GM18520 (cell line): ENCODE data around the gene ZNF175.

Source experiments
- ATAC-seq: cut with Tn5 transposase; IDR thresholded peaks from one replicate; pipeline ENCODE4 v1.9.1; 2021; ENCODE audit not compliant: unreplicated experiment

The ZNF175 gene

DNA sequence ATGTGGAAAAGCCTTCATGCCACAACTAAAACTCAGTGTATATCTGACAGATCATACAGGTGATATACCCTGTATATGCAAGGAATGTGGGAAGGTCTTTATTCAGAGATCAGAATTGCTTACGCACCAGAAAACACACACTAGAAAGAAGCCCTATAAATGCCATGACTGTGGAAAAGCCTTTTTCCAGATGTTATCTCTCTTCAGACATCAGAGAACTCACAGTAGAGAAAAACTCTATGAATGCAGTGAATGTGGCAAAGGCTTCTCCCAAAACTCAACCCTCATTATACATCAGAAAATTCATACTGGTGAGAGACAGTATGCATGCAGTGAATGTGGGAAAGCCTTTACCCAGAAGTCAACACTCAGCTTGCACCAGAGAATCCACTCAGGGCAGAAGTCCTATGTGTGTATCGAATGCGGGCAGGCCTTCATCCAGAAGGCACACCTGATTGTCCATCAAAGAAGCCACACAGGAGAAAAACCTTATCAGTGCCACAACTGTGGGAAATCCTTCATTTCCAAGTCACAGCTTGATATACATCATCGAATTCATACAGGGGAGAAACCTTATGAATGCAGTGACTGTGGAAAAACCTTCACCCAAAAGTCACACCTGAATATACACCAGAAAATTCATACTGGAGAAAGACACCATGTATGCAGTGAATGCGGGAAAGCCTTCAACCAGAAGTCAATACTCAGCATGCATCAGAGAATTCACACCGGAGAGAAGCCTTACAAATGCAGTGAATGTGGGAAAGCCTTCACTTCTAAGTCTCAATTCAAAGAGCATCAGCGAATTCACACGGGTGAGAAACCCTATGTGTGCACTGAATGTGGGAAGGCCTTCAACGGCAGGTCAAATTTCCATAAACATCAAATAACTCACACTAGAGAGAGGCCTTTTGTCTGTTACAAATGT lies 16.4 kb downstream of the ZNF175 start:
- ATAC-seq, result no peak

DNA sequence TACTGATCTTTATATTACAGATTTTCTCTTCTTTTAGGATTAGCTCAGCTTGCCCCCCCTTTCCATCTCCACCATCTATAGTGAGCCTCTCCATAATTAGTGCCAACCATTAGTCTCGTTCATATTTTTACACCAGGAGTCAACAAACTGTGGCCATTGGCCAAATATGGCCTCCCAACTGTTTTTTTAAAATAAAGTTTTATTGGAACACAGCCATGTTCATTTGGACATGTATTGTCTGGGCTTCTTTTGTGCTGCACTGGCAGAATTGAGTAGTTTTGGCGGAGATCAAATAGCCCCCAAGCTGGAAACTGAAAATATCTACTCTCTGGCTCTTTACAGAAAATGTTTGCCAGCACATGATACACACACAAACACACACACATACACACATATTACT lies 18.4 kb downstream of the ZNF175 start:
- ATAC-seq, result no peak

DNA sequence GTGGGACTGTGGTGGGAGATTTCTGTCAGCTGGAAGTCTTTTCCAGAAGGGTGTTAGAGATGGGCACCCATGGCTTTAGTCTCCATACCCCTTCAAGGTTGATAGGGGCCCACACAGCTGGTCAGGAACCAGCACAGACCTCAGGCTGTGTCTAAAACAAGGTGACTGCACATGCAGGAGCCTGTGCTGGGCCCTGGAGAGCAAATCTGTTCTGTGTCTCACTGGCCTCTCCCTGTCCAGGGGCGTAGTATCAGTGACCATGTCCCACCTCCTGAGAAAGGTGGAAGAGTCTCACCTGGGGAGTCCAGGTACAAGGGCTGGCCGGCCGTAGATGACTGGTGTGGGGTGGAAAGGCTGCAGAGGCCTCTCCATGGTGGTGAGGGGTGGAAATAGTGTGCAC lies 19.4 kb downstream of the ZNF175 start:
- ATAC-seq, result no peak

- no peak for ATAC-seq
Measured at GRCh38 chr19:51592521-51592920, 21.4 kb downstream of the ZNF175 start.

DNA sequence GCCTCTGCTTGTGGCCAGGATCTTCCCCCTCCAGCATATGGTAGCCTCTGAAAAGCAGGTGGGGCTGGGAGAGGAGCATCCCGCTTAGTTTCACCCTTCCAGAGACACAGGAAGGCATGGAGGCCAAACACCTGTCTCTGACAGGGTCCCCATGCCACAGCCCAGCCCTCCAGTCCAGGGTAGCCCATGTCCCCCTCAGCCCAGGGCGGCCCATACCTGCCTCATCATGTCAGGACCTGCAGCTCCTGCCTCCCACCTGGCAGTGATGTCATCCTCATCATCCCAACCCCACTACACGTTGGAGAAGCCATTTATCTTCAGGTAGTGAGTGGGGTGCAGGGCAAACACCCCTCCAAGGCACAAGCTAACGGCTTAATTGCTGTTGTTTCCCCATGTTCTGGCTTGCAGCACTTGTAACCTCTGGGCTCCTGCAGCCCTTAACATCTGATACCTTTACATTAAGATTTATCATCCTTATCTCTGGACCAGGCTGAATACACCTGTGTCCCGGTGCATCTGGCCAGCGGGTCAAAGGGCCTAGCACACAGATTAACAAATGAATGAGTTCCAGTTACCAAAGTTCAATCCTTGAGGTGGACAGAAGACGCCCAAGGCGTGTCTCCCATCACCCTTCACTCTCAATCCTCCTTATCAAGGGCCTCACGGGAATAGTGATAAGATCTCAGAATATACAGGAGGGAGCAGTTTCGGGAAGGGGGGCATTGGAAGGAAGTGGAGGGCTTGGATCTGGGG lies 22.2 kb downstream of the ZNF175 start:
- no peak for ATAC-seq

DNA sequence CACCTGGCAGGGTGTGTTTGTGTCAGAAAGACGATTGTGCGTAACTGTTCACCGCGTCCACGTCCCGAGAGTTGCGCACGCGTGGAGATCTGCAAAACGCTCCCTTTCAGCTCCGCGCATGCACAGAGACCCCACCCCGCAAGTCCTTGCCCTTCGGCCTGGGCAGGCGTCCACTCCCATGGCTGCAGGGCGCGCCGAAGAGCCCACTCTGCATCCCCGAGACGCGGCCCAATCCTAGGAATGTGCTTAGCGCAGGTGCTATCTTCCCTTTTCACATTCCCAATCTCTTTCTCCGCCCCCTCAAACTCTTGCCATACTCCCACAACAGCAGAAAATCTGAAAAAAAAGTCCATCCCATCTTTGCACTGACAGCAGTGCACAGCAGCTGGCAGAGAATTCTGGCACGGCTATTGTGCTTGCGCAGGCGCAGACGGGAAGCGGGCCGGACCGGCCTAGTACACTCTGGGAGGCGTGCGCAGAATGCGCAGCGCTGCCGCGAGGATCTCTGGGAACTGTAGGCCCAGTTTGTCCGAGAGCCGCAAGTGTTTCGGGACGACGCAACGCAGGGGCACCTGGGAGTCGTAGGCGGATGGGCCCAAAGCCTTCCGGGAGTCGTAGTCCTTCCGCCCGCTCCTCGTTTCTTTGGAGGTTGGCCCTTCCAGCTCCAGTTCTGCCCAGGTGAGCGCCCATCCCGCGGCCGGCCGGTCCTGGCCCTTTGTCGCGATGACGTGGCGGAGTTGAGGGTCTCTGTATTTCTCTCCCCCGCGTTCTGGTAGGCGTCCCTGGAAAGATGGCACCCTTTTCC lies 23.1 kb downstream of the ZNF175 start:
- peak; percentile 98 for ATAC-seq

- ATAC-seq, result no peak
Measured at GRCh38 chr19:51594774-51595109, 23.7 kb downstream of the ZNF175 start.

DNA sequence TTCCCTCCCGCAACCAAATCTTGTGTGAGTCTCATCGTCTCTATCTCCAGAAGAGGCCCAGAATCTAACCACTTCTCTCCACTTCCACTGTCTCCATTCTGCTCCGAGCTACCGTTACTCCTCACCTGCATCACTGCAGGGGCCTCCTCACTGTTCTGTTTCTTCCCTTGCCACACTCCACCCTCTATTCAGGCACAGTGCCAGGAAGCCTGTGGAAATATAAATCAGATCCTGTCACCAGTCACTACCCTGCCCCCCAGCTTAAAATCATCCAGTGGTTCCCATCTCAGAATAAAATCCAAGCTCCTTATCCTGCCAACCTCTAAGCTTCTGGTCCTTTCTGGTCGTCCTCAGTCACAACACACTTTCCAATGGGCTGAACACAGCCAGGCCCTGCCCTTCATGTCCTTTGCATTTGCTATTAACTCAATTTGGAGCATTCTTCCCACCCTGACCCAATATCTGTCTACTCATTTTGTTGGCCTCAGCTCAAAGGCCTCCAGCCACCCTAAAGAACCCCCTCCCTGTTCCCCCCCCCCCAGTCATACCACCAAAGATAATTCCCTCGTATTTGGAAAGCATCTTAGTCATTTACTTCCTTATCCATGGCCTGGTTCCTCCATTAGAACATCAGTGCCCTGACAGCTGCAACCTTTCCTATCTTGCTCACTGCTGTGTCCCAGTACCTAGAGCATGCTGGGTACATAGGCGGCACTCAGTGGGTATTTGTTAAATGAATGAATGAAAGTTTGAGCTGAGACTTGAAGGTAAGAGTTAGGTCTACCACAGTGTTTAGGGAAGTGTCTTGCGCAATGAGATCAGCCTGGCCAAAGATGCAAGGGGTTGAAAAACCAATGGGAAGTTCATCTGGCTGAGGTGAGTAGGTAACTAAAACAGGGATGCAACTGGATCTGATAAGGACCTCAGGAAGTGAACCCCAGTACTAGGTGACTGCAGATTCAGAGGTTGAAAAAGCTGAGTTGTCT lies 24.4 kb downstream of the ZNF175 start:
- ATAC-seq, result no peak

DNA sequence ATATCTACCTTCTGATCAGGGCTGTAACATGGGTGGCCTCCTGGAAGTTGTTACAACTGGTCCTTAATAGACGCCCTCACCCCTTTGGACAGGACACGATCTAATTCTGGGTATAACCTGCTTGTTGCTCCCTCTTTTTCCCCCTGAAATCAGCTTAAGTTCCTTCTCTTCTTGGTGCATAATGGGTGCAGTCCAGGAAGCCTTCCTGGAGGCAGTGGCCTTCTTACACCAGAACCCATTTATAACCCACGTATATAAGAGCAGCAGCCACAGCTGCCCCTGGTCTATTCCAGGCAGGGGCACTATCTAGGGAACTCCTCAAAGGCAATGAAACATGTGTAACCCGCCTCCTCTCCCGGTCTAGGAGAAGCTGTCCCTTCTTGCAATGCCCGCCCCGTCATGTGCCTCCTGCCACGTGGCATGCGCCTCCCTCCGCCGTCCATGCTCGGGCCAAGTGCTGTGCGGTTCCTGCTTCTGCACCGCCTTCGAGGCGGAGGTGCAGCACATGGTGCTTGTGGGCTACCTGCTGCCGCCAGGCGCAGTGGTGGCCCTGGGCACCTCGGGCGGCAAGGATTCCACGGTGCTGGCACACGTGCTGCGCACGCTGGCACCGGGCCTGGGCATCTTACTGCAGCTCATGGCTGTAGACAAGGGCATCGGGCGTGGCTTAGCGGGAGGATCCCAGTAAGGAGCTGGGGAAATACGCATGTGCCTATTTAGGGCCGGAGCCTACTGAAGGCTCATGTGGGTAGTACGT lies 27.3 kb downstream of the ZNF175 start:
- ATAC-seq, result no peak

GRCh38 chr19:51599084-51599483 lies 28.0 kb downstream of the ZNF175 start:
- ATAC-seq, result no peak

GRCh38 chr19:51600940-51601580 lies 30.0 kb downstream of the ZNF175 start:
- ATAC-seq, result no peak

DNA sequence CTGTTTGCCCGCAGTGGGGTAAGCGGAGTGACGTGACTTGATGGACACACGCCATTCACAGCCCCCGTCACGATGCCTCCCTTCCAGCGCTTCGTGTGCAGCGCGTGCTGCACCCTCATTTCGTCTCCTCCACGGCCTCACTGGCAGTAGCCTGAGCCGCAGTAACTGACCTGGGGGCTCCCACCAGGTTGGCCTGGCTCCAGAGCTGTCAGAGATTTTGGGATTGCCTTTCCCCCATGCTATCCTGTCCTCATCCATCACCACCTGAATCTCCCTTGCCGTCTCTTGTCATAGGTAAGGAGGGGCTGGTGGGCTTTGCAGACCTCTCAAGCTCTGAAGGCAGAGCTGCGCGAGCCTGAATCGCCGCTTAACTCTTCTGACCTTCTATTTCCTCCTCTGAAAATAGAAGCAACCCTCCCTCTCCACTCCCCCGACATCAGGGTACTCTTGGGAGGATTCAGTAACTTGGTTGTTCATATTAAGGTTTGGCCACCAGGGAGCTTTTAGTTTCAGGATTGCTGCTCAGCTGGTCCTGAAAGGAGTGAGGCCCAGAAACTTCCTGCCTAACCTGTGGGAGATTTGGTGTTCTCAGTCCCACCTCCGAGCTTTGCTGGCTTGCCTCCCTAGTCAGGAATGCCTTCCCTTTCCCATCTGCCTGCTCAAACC lies 31.2 kb downstream of the ZNF175 start:
- ATAC-seq, result no peak

DNA sequence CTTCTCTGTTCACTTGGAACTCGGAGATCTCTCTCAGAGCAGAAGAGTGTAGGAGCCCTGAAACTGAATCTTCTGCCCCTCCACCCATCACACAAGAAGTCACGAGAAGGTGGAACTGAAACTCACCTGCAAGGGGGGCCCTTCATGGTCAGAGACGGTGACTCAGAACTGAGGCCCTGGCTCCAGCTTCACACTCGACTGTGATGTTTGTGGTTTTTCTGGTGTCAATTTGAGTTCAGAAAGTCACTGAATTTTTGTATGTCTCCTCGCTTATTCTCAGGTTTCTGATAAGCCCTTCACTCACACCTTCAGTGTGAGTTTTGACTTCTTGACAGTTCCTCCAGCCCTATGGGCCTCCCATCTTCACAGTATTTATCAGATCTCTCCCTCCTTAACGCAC lies 36.0 kb downstream of the ZNF175 start:
- ATAC-seq, result peak; percentile 85

DNA sequence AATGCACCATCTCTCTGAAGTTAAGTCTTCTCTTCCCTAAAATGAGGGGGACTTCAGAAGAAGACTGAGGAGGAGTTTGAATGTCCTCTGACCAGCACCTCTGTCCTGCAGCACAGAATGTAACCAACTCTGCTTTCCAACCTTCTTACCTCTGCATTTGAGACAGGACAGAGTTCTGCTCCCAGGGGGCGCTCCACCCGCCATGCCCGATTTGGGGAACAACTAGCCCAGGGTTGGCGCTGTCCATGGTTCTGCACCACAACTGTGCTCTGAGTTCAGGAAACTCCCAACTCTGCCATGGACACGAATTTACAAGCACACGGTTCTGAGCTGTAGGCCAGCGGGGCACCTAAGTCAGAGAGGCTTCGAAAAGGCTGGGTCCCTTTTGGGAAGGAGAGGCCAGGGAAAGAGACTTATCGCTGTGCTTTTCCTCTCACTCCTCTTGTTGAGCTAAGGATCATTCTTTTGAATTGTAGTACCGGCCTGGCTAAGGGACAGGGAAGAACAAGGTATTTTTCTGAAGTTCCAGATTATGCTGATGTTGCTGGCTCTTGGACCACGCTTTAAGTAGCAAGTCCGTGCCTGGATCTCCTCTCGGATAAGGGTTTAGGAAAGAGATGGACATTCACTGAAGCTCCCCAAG lies 37.0 kb downstream of the ZNF175 start:
- no peak for ATAC-seq

DNA sequence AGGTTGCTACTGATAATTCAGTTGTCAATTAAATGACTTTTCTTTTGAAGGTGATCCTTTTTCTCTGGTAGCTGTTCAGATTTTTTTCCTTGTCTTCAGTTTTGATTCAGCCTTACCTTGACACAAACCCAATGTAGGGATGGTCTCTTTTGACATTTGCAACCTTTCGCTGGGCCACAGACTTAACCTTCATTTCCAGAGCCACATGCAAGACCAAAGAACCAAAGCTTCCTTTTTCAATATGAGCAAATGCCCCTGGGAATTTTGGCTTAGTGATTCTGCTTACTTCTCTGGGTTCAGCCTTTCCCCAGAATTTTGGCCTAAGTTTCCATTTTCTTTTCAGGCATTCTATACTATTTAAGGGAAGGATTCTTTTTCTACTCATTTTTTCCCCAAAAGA lies 39.5 kb downstream of the ZNF175 start:
- ATAC-seq, result no peak

DNA sequence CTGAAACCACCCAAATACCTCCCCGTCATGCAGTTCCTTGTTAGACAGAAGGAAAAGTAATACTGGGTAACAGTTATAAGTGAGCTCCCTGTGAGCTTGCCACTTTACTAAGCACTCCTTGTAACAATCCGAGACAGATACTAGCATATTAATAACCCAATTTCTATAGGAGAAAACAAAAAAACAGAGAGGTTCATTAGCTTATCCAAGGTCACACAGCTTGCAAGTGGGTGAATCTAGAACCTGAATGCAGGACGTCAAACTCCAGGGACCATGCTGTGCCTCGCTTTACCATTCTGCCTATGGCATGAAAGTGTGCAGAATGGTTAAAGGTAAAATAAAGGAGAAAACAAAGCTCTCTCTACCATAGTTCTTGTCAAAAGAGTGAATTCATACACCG lies 43.7 kb downstream of the ZNF175 start:
- no peak for ATAC-seq

DNA sequence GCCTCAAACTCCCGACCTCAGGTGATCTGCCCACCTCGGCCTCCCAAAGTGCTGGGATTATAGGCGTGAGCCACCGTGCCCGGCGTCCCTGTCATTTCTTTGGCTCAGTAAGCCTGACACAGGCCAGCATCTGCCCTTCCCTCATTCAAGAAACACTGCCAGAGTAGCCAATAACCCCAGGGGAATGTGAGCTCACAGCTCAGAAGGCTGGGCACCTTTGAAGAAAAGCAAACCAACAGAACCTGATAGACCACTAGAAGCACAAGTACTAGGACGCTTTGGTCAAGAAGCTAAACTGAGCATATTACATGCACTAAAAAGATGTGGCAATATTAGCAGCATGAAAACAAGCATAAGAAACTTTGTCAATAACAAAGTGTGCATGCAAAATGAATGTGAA lies 44.9 kb downstream of the ZNF175 start:
- ATAC-seq, result no peak

DNA sequence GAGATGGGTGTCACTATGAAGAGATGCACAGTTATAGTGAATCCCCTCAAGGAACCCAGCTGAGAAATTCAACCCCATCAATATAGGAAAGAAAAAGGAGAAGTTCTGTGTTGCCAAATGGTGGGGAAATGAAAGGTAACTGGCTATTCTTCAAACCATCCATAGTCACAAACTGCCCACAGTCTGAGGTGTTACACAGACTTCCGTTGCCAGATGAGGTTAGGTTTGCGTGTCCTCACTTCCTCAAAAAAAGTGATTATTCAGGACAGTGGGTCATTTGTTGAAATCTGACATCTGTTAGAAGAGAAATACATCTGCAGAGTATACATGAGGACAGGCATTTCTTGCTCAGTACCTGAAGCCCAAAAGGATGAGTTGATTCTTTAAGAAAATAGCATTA lies 50.1 kb downstream of the ZNF175 start:
- no peak for ATAC-seq
